LNCAP (cell line): ENCODE results near the gene LGALS16.
A peak's percentile ranks its signal among the peaks of the same experiment; 100 is the strongest.

Experiments
- TF ChIP-seq, protein P1 (sequence below): fragments of 450-650 bp; IDR thresholded peaks from 2 replicates; pipeline ENCODE4 v1.5.1; 2017; ENCODE audit warnings: mild to moderate bottlenecking

The LGALS16 gene, protein sequence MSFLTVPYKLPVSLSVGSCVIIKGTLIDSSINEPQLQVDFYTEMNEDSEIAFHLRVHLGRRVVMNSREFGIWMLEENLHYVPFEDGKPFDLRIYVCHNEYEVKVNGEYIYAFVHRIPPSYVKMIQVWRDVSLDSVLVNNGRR

DNA sequence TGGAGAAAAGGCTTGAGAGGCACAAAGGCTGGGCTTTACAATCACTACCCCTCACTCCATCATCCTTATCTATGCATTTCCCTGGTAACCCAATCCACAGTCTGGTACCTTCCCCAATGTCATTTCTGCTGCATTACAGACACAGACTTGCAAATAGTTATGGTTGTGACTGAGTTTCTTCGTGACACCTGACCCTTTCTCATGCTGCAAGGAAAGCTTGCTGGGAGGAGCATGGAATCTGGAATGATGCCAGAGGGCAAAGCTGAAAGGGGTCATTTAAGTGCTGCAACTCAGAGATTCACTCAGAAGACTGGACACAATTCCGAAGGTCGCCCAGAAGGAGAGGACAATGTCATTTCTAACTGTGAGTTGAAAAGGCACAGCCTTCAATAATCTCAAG is at the start of gene LGALS16:
Gene LGALS16, plus strand, starts transcription at position 301 of the 400 bp plus-strand sequence. Its CDS starts 49 bp downstream, at position 350.
- TF ChIP-seq, protein P1, sequence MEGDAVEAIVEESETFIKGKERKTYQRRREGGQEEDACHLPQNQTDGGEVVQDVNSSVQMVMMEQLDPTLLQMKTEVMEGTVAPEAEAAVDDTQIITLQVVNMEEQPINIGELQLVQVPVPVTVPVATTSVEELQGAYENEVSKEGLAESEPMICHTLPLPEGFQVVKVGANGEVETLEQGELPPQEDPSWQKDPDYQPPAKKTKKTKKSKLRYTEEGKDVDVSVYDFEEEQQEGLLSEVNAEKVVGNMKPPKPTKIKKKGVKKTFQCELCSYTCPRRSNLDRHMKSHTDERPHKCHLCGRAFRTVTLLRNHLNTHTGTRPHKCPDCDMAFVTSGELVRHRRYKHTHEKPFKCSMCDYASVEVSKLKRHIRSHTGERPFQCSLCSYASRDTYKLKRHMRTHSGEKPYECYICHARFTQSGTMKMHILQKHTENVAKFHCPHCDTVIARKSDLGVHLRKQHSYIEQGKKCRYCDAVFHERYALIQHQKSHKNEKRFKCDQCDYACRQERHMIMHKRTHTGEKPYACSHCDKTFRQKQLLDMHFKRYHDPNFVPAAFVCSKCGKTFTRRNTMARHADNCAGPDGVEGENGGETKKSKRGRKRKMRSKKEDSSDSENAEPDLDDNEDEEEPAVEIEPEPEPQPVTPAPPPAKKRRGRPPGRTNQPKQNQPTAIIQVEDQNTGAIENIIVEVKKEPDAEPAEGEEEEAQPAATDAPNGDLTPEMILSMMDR: no peak

DNA sequence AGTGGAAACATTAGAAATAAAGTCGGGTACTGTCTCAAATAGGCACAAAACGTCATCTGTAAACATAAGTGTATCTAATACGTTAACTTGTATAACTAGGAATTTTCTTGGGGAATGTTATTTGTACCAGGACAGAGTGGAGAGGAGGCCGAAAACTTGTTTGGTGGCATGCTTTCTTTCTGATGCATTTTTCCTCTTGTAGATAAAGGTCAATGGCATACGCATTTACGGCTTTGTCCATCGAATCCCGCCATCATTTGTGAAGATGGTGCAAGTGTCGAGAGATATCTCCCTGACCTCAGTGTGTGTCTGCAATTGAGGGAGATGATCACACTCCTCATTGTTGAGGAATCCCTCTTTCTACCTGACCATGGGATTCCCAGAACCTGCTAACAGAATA is 48.7 kb upstream of the LGALS16 start:
- TF ChIP-seq, protein P1: no peak

DNA sequence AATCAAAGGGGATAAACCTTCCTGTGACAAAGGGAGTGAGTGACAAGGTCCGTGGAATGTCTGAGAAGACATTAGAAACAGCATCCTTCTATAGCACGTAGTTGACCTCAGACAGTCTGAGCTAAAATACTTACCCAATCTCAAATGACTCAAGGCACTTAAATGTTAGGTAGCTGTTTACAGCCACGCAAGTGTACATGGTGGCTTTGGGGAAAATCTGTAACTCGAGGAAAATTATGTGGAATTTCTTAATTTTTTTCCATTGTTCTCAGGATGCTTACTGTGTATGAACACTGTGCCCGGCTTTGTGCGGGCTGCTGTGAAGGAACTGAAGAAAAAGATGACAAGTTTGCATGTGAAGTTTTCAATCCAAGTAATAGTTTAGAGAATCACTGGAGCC is 48.2 kb upstream of the LGALS16 start:
- TF ChIP-seq, protein P1: no peak

DNA sequence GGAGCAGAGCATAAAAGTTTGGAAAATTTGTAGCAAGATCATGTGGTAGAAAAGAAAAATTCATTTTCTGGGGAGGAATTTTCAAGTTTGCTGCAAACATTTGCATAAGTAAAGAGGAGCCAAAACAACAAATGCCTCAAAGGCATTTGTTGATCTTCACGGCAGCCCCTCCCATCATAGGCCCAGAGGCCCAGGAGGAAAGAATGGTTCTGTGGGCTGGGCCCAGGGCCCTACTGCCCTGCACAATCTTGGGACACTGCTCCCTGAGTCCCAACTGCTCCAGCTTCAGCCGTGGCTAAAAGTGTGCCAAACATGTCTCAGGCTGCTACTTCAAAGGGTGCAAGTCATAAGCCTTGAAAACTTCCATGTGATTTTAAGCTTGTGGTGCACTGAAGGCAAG is 42.1 kb upstream of the LGALS16 start:
- TF ChIP-seq, protein P1: no peak

DNA sequence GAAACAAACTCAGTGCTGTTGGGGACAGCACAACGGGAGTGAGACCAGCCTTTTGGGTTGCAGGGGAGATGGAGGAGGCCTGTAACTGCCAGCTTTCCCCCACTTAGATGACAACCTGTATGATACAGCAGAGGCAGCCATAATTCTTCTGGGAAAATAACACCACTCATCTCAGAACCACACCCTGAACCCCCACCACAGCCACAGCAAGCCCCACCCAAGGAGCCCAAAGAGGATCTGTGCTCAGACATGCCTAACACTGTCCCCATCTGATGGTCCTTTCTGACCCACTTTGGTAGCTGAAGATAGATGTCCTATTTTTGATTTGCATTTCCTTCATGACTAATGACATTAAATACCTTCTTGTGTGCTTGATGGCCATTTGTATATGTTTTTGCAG is 38.0 kb upstream of the LGALS16 start:
- TF ChIP-seq, protein P1: no peak

DNA sequence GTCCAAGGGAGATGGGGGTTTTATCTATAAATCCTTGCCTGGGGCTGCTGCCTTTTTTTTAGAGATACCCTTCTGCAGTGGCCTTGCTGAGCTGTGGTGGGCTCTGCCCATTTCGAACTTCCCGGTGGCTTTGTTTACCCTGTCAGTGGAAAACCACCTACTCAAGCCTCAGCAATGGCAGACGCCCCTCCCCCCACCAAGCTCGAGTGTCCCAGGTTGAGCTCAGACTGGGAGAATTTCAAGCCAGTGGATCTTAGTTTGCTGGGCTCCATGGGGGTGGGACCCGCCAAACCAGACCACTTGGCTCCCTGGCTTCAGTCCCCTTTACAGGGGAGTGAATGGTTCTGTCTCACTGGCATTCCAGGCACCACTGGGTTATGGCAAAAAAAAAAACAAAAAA is 31.8 kb upstream of the LGALS16 start:
- TF ChIP-seq, protein P1: no peak

DNA sequence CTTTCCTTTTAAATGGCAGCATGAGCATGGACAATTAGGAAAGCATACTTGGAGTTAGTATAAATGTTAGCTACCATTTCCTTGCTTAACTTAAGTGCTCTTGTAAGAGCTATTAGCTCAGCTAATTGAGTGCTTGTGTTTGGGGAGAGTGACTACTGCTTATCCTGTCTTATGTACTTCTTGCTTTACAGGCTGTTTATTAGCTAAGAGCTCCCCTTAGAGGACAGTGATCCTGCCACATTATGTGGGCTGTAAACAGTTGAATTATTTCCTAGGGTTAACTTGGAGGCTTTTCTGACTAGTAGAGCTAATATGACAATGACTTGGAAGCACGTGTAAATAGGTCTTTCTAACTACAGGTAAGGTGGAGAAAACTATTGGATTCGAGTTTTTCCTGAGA is 28.1 kb upstream of the LGALS16 start:
- TF ChIP-seq, protein P1: peak; percentile 30

DNA sequence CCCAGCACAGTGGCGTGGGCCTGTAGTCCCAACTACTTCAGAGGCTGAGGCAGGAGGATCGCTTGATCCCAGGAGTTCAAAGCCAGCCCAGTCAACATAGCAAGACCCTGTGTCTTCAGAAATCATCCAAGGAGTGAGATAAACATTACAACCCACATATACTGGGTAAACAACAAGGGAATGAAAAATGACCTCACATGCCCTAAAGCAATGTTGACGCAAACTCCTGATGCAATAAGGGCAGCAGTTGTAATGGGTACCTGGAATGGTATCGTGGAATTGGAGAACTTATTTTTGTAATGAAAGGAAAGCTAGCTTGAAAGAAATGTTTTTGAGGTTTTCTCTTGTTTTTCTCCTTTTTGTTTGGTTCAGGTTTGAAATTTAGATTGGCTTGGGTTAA is 24.5 kb upstream of the LGALS16 start:
- TF ChIP-seq, protein P1: no peak
